ENCODE data around the gene GOLGA2. TPM values are rescaled to one million over a fixed set of nuclear protein-coding genes. Genes with fewer than 3 reads are reported as not detected.

GOLGA2 gene
- total and polyA plus RNA-seq, 2 of the 13 experiments (the other 11 are each of a cell fraction or from before 2014, with no cell fraction given), result 45.3 to 45.8 TPM

DNA sequence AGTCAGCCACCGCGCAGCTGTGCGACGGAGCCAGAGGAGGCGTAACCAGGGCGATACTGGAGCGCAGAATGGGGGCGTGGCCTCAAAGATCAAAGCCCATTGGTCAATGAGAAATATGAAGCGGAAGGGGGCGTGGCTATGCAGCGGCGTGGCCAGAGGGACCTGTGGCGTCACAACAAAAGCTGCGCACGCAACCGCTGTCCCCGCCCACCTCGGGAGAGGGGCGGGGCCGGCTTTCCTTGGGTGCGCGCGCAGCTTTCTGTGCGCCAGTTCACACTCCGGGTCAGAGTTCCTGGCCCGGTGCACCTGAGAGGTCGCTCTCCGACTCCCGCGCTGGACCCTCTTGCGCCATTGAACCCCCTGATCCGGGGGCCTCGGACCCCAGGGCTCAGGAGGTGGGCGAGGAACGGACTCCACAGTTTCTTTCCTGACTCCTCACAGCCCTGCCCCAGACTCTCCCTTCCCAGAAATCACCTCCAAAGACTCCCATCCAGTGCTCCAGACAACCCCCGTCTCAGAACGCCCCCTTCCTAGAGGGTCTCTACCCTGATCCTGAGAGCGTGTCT is 284 bp upstream of the GOLGA2 start, which contains the start of gene SWI5 (continued):
- TF ChIP-seq, protein P1, sequence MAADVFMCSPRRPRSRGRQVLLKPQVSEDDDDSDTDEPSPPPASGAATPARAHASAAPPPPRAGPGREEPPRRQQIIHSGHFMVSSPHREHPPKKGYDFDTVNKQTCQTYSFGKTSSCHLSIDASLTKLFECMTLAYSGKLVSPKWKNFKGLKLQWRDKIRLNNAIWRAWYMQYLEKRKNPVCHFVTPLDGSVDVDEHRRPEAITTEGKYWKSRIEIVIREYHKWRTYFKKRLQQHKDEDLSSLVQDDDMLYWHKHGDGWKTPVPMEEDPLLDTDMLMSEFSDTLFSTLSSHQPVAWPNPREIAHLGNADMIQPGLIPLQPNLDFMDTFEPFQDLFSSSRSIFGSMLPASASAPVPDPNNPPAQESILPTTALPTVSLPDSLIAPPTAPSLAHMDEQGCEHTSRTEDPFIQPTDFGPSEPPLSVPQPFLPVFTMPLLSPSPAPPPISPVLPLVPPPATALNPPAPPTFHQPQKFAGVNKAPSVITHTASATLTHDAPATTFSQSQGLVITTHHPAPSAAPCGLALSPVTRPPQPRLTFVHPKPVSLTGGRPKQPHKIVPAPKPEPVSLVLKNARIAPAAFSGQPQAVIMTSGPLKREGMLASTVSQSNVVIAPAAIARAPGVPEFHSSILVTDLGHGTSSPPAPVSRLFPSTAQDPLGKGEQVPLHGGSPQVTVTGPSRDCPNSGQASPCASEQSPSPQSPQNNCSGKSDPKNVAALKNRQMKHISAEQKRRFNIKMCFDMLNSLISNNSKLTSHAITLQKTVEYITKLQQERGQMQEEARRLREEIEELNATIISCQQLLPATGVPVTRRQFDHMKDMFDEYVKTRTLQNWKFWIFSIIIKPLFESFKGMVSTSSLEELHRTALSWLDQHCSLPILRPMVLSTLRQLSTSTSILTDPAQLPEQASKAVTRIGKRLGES (CRISPR knock-in tag; IDR thresholded peaks at IDR 0.05; ENCODE audit: borderline replicate concordance), result no peak
- TF ChIP-seq, protein P2, sequence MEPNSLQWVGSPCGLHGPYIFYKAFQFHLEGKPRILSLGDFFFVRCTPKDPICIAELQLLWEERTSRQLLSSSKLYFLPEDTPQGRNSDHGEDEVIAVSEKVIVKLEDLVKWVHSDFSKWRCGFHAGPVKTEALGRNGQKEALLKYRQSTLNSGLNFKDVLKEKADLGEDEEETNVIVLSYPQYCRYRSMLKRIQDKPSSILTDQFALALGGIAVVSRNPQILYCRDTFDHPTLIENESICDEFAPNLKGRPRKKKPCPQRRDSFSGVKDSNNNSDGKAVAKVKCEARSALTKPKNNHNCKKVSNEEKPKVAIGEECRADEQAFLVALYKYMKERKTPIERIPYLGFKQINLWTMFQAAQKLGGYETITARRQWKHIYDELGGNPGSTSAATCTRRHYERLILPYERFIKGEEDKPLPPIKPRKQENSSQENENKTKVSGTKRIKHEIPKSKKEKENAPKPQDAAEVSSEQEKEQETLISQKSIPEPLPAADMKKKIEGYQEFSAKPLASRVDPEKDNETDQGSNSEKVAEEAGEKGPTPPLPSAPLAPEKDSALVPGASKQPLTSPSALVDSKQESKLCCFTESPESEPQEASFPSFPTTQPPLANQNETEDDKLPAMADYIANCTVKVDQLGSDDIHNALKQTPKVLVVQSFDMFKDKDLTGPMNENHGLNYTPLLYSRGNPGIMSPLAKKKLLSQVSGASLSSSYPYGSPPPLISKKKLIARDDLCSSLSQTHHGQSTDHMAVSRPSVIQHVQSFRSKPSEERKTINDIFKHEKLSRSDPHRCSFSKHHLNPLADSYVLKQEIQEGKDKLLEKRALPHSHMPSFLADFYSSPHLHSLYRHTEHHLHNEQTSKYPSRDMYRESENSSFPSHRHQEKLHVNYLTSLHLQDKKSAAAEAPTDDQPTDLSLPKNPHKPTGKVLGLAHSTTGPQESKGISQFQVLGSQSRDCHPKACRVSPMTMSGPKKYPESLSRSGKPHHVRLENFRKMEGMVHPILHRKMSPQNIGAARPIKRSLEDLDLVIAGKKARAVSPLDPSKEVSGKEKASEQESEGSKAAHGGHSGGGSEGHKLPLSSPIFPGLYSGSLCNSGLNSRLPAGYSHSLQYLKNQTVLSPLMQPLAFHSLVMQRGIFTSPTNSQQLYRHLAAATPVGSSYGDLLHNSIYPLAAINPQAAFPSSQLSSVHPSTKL (CRISPR knock-in tag; IDR thresholded peaks at IDR 0.05), result peak; percentile 21; the same call in 1 of the 2 replicates
- no peak for TF ChIP-seq TBL1XR1 (IDR thresholded peaks at IDR 0.05; ENCODE audit: borderline replicate concordance, low read length, partially characterized antibody)
- no peak for TF ChIP-seq SMARCC2 (IDR thresholded peaks at IDR 0.05)
- TF ChIP-seq SNRNP70 (IDR thresholded peaks at IDR 0.05; ENCODE audit: low read depth, low read length), result no peak
- TF ChIP-seq, protein P3, sequence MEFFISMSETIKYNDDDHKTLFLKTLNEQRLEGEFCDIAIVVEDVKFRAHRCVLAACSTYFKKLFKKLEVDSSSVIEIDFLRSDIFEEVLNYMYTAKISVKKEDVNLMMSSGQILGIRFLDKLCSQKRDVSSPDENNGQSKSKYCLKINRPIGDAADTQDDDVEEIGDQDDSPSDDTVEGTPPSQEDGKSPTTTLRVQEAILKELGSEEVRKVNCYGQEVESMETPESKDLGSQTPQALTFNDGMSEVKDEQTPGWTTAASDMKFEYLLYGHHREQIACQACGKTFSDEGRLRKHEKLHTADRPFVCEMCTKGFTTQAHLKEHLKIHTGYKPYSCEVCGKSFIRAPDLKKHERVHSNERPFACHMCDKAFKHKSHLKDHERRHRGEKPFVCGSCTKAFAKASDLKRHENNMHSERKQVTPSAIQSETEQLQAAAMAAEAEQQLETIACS (CRISPR knock-in tag; IDR thresholded peaks at IDR 0.05), result no peak
- TF ChIP-seq ZSCAN21 (CRISPR knock-in tag; IDR thresholded peaks at IDR 0.05; ENCODE audit: borderline replicate concordance), result peak; percentile 90
- TF ChIP-seq FLYWCH1 (CRISPR knock-in tag; IDR thresholded peaks at IDR 0.05), result no peak
- no peak; the same call in 1 of the 2 replicates for TF ChIP-seq POGZ (CRISPR knock-in tag; IDR thresholded peaks at IDR 0.05)
- TF ChIP-seq, protein P4, sequence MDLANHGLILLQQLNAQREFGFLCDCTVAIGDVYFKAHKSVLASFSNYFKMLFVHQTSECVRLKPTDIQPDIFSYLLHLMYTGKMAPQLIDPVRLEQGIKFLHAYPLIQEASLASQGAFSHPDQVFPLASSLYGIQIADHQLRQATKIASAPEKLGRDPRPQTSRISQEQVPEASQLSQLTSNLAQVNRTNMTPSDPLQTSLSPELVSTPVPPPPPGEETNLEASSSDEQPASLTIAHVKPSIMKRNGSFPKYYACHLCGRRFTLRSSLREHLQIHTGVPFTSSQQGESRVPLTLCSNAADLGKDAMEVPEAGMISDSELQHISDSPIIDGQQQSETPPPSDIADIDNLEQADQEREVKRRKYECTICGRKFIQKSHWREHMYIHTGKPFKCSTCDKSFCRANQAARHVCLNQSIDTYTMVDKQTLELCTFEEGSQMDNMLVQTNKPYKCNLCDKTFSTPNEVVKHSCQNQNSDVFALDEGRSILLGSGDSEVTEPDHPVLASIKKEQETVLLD (CRISPR knock-in tag; IDR thresholded peaks at IDR 0.05; ENCODE audit: low read depth), result no peak
- TF ChIP-seq ZNF180 (CRISPR knock-in tag; IDR thresholded peaks at IDR 0.05; ENCODE audit: borderline replicate concordance, low read depth), result no peak
- peak; percentile 51; the same call in 1 of the 2 replicates for TF ChIP-seq KDM4B (CRISPR knock-in tag; IDR thresholded peaks at IDR 0.05)
- peak; percentile 60; the same call in 1 of the 2 replicates for TF ChIP-seq SP2 (CRISPR knock-in tag; IDR thresholded peaks at IDR 0.05)
- no peak for TF ChIP-seq HOXA7 (CRISPR knock-in tag; IDR thresholded peaks at IDR 0.05)
- TF ChIP-seq ZC3H13 (CRISPR knock-in tag; IDR thresholded peaks at IDR 0.05), result no peak
- no peak for TF ChIP-seq ZFP36L1 (CRISPR knock-in tag; IDR thresholded peaks at IDR 0.05)
- no peak for TF ChIP-seq CBX5 (CRISPR knock-in tag; IDR thresholded peaks at IDR 0.05; ENCODE audit: borderline replicate concordance)
- TF ChIP-seq, protein P5, sequence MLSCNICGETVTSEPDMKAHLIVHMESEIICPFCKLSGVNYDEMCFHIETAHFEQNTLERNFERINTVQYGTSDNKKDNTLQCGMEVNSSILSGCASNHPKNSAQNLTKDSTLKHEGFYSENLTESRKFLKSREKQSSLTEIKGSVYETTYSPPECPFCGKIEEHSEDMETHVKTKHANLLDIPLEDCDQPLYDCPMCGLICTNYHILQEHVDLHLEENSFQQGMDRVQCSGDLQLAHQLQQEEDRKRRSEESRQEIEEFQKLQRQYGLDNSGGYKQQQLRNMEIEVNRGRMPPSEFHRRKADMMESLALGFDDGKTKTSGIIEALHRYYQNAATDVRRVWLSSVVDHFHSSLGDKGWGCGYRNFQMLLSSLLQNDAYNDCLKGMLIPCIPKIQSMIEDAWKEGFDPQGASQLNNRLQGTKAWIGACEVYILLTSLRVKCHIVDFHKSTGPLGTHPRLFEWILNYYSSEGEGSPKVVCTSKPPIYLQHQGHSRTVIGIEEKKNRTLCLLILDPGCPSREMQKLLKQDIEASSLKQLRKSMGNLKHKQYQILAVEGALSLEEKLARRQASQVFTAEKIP (CRISPR knock-in tag; IDR thresholded peaks at IDR 0.05; ENCODE audit: borderline replicate concordance), result no peak
- TF ChIP-seq SMARCE1 (IDR thresholded peaks at IDR 0.05; ENCODE audit: borderline replicate concordance), result no peak

Measured in HepG2 (cell line).